ENCODE results near the gene KREMEN1. TPM values are rescaled to one million over a fixed set of nuclear protein-coding genes. Genes with fewer than 3 reads are reported as not detected.

KREMEN1 gene
- total RNA-seq, 1 donor from 2014 or later, result 0.05 TPM

DNA sequence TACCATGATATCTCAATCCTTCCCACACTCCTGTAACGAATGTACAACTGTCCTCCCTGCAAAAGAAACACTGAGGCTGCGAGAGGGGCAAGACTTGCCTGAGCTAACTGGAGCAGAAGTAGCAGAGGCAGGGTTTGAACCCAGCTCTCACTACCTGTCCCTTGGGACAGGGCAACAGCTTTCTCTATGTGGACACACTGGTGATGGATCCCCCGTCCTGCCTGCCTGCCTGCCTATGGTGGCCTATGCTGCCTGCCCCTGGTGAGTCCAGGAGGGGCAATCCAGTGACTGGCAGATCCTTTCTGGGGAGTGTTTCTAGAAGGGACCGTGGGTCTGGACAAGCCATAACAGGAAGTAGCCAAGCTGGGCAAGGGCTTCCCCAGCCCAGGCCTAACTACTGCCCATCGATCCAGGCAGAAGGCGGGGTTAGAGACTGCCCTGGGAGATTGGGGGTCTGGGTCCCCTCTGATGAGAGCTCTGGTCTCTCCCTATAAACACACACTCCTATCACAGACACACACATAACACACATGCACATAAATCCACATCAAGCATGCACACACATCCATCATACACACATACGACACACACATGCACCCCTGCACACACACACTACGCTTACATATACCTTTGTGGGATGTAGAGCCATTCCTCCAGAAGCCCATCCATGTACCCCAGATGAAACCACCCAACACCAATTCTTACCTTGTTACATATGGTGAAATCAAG lies 131.8 kb downstream of the KREMEN1 start:
- intact Hi-C loops (cut with micrococcal nuclease), result no loop called here

DNA sequence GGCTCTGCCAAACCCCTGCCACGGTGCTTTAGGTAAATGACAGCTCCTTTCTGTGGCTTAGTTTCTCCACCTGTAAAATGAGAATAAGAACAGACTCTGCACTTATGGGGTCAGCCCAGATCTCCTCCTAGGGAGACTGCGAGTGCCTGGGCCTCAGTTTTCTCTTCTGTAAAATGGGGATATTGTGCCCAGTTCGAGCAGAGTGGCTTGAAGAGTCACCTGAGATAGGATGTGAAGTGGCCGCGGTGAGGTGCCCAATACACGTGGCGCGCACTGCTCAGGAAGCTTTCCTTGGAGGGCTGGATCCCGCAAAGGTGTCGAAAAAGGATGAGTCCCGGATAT lies 132.4 kb downstream of the KREMEN1 start:
- intact Hi-C loops (cut with micrococcal nuclease), result no loop called here

DNA sequence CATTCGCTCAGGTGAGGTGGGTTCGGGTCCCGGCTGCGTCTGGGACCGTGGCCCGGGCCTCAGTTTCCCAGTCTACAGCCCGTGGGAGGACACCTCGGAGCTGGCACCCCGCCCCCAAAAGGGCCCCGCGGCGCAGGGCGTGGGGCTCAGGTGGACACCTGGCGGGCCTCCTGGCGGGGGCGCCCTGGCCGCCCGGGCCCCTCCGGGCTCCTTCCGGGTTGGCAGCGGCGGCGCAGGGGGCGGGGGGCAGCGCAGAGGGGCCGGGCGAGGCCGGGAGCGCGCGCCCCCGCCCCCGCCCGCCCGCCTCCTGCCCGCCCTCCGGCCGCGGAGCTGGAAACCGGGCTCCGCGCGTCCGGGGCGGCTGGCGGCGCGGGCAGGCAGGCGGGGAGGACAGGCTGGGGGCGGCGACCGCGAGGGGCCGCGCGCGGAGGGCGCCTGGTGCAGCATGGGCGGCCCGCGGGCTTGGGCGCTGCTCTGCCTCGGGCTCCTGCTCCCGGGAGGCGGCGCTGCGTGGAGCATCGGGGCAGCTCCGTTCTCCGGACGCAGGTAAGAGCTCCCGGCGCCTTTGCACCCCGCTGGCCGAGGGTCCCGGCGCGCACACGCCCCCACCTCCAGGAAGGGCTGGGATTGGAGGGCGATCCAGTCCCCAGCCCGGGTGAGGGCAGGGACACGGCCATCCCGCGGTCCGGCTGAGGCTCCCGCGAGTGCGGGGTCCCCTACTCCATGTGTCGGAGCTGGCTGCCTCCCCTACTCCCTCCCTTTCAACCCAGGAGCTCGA lies 132.9 kb downstream of the KREMEN1 start, which contains the start of gene EMID1:
TSS of gene EMID1 (plus strand) at position 303 of the 778 bp plus-strand sequence. CDS start at position 446, 143 bp downstream.
- intact Hi-C loops (cut with micrococcal nuclease), result no loop called here

DNA sequence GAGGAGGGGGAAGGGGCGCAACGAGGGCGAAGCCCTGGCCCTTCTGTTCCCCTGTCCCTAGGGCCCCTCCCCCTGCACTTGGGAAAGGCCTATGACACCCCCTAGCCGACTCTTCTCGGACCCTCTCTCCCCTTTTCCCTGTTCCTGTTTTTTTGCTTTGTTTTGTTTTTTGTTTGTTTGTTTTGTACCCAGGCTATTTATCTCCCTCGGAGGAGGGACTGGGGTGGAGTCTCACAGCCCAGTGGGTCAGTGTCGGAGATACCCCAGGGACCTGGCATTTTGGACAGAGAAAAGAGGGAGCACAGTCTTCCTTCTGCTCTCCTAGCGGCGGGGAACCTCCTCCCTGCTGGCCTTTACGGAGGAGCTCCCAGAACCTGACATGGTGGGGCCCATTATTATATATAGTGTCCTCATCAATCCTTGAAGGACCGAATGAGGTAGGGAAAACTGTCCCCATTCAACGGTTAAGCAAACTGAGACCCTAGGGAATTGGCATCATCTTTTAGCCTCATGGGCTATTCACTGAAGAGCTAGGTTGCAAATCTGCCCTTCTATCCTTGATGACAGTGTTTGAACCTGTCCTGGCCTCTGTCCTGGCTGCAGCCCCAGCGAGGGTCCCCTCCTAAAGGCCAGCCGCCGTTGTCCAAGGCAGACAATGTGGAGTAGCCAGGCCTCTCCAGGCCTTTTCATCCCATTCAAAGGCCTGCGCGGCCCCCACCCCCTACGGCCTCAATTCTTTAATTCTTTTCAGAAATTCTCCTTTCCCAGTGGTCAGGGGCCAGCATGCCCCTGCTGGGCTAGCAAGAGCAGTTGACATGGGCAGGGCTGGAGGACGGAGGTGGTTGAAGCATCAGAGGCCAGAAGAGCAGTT lies 133.8 kb downstream of the KREMEN1 start:
- intact Hi-C loops (cut with micrococcal nuclease), result no loop called here

DNA sequence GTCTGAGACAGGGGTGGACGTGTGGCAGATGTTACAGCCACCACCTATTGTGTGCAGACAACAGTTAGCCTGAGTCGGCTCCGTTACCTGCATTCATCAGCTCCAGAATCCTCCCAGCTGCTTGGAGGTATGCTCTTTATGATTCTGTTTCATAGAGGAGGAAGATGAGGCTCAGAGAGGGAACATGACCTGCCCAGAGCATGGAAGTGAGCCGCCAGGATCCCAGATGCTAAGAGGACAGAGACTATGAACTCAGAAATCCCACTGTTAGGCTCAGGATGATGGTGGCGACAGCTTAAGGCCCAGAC lies 134.4 kb downstream of the KREMEN1 start:
- intact Hi-C loops (cut with micrococcal nuclease), result no loop called here

DNA sequence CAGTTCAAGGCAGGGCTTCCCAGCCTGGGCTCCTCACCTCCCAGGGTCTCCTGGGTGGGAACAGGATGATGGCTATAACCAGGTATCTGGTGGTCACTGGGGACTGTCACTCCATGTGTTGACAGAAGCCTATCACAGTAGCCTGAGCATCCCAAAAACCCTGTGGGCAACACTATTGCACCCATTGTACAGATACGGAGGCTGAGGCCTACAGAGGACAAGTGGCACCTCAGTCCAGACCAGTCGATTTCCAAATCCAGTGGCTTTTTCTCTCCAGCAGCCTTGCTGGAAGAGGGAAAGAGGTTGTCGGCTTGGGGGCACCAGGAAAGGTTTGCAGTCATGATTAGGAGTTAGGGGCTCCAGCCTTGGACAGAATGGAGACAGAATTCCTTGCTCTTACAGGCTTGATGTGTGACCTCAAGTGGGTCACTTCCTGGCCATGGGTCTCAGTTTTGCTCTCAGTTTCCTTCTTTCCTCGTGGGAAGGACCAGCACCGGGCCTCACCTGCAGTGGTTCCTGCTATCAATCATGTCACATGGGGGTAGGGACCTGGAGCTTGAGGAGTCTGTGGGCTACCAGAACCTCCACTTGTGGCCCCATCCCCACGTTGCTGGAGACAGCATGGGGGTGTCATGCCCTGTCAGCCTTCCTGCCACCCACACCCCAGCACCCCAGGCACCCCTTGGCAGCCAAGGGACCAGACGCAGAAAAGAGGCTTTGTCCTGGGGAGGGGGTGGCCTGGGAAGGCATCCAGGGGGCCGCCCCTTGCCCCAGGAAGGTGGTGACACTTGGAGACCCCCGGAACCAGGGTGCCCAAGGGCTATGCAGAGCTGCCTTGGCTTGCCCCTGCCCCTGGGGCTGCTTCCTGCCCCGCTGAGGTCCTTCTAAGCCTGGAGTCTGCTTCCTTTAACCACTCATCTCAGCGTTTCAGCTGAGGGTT lies 135.0 kb downstream of the KREMEN1 start:
- intact Hi-C loops (cut with micrococcal nuclease), result no loop called here

DNA sequence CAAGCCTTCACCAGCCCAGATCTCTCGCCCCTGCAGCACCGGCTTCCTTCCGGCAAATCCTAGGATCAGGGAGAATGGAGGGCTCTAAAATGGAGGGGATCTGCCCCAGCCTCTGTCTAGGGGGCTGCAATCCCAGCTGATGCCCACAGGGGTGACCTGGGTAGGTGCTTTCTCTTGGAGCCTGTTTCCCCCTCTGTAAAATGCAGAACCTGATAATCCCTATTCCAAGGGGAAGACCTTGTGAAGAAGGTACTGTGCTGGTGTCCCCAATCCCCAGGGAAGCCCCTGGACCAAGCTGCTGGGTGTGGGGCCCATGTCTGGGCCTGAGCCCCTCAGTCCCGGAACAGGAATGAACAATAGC lies 135.6 kb downstream of the KREMEN1 start:
- intact Hi-C loops (cut with micrococcal nuclease), result no loop called here

DNA sequence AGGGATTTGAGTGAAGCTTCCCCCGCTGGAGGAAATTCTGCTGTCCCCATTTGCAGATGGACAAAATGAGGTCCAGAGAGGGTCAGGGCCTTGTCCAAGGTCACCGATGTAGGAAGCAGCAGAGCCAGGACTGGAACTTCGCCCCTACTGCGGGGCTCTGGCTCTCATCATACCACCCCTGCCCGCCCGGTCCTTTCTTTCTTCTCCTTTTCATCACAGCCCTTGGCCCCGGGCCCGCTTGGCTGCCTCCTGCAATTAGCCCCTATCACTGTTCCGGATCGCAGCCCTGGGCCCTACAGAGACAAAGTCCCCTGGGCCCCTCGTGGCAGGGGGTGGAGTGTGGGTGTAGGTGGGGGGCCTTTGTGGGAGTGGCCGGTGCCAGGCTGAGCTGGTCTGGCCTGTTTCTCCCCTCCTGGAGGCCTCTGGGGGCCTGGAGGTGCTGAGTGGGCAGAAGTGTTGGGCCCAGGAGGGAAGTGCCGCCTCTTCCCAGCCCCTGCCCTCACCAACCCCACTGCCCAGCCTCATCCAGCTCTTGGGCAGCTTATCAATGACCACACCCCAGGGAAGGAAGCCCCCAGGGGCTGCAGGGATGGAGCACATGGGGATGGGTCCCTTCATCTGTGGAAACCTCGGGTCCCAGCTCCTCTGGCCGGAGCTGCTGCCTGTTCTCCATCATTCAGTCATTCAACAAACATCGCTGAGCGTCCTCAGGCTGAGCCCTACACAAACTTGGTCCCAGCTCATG lies 136.2 kb downstream of the KREMEN1 start:
- intact Hi-C loops (cut with micrococcal nuclease), result no loop called here

DNA sequence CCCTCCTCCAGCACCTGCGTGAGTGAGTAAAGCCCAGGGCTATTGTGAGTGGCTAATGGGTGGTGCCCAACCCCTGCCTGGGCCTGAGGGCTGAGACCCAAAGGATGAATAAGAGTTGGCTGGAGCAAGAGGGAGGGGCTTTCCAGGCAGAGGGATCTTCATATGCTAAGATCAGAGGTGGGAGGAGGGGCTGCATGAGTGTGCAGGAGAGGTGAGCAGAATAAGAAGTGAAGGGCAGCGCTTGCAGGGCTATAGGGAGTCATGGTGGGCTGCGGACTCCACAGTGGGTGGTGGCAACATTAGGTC lies 136.7 kb downstream of the KREMEN1 start:
- intact Hi-C loops (cut with micrococcal nuclease), result no loop called here

DNA sequence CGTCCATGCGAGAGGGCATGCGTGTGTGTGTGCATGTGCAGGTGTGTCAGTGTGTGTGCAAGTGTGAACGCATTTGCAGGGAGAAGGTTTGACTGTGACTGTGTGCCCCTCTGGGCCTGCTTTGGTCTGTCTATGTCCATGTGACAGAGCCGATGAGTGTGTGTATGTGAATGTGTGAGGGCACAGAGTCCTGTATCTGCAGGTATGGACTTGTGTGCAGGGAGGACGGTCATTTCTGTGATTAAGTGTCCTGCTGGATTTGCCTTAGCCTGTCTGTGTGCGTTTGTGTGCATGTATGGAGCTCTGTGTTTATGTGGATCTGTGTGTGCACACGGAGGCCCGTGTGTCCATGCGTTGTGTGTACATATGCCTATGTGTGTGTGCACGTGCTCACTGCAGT lies 138.2 kb downstream of the KREMEN1 start:
- intact Hi-C loops (cut with micrococcal nuclease), result no loop called here

DNA sequence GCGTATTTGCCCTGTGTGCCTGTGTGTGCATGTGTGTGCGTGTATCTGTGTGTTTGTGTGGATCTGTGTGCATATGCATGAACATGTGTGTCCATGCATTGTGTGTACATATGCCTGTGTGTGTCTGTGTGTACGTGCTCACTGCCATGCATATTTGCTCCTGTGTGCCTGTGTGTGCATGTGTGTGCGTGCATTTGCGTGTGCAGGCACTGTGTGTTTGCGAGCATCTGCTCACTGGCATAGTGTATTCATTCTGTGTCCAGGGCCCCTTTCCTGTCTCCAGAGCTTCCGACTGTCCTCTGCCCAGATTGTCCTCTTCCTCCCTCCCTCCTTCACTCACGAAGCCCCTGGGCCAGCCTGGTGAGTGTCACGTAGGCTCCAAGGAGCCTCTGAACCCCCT lies 138.6 kb downstream of the KREMEN1 start:
- intact Hi-C loops (cut with micrococcal nuclease), result no loop called here

DNA sequence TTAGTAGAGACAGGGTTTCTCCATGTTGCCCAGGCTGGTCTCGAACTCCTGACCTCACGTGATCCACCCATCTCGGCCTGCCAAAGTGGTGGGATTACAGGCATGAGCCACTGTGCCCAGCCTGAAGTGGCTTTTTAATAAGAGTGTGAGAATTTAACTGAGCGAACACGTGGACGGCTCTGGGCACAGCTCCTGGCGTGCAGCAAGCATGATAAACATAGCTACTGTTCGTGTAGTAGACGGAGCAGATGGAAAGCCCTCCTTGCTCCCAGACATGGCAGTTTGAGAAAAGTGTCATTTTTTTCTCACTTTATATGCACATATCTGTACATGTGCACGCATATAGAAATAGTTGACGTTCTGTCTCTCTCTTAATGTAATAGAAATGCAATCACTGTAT lies 139.9 kb downstream of the KREMEN1 start:
- intact Hi-C loops (cut with micrococcal nuclease), result no loop called here

DNA sequence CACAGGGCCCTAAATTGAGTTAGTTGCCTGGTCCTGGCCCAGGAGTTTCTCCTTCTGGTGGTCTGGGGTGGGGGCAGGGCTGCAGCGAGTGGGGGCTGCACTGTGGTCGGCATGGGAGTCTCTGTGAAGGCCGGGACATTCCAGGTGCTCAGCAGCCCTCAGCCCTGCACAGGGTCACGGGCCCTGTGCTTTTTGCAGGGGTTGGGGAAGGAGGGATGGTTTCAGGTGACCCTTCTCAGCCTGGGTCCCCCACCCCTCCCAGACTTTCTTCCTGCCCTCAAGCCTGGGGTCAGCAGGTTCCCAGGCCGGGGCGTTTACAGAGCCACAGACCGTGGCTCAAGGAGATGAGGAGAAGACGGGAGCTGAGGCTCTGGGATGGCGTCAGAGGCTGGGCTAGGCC lies 140.7 kb downstream of the KREMEN1 start:
- intact Hi-C loops (cut with micrococcal nuclease), result no loop called here

DNA sequence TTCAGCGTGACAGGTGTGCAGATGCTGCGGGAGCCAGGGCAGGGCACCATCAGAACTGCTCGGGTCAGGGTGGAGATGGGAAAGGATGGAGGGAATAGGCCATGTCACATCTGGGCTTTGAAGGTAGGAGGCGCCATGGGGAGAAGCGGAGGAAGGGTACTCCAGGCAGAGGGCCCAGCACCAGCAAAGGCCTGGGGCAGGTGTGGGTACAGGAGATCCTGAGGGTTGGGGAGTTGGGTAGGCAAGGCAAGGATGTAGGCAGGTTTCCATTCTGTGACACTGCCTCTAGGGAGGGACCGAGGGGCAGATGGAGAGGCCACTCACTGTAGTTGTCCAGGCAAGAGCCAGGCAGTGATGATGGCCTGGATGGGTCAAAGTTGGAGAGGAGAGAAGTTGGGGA lies 141.4 kb downstream of the KREMEN1 start:
- intact Hi-C loops (cut with micrococcal nuclease), result no loop called here

DNA sequence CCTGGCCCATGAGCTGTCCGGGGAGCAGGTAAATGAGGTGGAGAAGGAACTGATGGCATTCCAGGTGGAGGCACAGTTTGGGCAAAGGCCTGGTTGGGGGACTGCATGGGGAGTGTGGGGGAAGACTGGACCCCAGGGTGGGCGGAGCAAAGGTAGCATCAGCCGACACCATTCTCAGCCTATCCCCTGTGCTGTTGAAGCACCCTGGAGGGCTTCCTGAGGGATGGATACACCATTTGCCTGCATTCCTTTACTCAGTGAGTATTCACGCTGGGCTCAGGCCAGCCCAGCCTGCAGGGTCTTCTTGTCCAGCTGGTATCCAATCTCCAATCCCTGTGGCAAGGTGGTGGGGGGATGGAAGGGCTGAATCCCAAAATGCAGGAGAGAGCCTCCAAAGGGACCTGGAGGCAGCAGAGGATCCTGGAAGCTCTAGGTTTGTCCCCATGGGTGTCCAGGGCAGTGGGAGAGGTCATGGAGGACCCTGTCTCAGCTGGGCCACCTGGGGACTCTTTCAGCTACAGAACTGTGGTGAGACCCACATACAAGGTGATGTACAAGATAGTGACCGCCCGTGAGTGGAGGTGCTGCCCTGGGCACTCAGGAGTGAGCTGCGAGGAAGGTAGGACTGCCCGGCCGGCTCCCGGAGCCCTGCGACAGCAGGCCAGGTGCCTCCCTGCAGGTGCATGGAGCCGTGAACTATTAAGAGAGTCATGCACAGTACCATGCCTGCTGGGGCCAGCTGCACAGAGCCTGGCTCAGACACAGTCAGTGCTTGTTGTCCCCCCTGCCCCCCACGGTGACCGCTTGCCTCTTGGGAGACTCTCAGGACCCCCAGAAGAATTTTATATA lies 142.4 kb downstream of the KREMEN1 start:
- intact Hi-C loops (cut with micrococcal nuclease), result no loop called here

DNA sequence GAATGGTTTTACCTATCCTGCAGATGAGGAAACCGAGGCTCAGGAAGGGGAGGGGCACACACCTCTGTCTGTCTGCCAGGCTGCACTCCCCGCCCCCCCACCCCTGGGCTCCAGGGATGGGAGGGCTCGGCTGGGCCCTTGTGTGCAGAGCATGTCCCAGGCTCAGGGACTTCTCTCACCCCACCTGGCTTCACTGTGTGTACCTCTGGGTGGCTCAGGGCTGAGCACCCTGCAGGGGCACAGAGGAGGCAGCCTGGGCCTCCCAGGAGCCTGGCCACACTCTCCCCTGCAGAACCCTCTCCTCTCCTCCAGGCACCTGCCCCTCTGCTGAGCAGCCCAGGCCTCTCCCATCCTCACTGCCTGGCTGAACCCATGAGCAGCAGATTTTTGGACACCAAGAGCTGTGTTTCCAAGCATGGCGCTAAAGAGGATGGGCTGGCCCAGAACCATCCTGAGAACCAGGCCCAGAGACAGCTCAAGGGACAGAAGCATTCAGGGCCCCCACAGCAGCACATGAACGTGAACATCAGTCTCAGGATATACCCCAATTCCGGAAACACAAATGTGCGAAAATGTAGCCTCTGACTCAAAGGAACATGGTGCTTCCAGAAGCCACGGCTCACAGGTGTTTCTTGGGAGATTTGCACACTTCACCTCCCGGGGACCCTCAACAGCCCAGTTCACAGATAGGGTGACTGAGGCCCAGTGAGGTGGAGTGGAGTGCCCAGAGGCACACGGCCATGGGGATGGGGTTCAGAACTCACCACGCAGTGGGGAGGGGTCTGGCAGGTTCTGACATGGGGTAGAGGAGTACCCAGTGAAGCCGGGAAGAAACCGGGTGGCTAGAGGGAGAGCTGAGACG lies 143.4 kb downstream of the KREMEN1 start:
- intact Hi-C loops (cut with micrococcal nuclease), result no loop called here

DNA sequence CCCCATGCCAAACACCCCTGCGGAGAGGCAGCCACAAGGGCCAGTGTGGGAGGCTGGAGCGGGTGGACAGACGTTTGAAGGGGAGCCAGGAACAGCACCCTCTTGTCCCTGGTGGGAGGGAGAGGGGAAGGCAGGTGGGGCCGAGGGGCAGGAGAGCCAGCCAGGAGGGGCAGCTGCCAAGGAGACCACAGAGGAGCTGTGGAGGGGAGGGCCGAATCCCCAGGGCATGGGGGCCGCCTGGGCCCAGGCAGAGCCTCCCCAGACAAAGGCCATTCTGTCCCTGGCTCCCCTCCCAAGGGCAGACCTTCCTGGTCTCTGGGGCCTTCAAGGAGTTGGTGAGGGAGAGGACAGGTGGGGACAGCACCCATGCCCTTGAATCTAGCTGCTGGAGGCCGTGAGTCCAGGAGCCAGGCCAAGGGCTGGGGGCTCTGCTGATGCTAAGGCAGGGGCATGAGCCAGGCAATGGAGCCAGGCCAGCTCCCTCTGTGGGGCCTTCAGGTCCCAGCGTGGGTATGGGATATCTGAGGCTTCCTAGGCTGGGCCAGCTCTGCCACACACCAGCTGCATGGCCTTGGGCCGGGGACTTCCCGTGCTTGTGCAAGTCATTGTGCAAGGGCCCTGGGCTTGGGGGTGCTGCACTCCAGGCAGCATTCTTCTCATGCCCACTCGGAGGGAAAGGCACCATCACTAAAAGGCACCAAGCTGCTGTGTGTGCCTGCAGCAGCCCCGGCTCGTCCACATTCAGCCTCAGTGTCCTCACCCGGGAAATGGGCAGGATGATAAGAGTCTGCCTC lies 144.2 kb downstream of the KREMEN1 start:
- intact Hi-C loops (cut with micrococcal nuclease), result no loop called here

Measured in T-helper 2 cell treated with Interferon-gamma antibody and Interleukin-4, amounts not matched to agents 100 ng/mL and 5 ng/mL, for 36 hours (primary cell).